SK-N-SH (cell line): ENCODE measurements around the gene CAPSL. TPM values are rescaled to one million over a fixed set of nuclear protein-coding genes. Genes with fewer than 3 reads are reported as not detected.

Experiments used
- CHD2 ChIP-seq: fragments of 150-350 bp; IDR thresholded peaks from 2 replicates; pipeline ENCODE4 v1.6.1; 2018; ENCODE audit warnings: low read length; ENCODE audit not compliant: partially characterized antibody
- FOXJ3 ChIP-seq: sonication (generic); formaldehyde crosslinking; IDR thresholded peaks from 2 replicates; pipeline ENCODE4 v1.5.1; 2020; ENCODE audit warnings: mild to moderate bottlenecking, missing genetic modification reagents
- IRF3 ChIP-seq: fragments of 150-350 bp; IDR thresholded peaks from 2 replicates; pipeline ENCODE4 v1.6.1; 2016; ENCODE audit warnings: mild to moderate bottlenecking, low read depth, low read length
- JUND ChIP-seq: IDR thresholded peaks from 2 replicates; pipeline ENCODE4 v1.4.0; 2012
- POLR2AphosphoS5 ChIP-seq: IDR thresholded peaks from 2 replicates; pipeline ENCODE4 v1.6.1; 2012; ENCODE audit warnings: low read depth, low read length
- REST ChIP-seq: IDR thresholded peaks from 2 replicates; pipeline ENCODE4 v1.6.1; 2012; ENCODE audit warnings: mild to moderate bottlenecking, low read depth, low read length, moderate library complexity
- RFX5 ChIP-seq: IDR thresholded peaks from 2 replicates; pipeline ENCODE4 v1.6.1; 2012; ENCODE audit warnings: mild to moderate bottlenecking, improper control_type of control experiment, low read length
- SMC3 ChIP-seq: IDR thresholded peaks from 2 replicates; pipeline ENCODE4 v1.6.1; 2012; ENCODE audit warnings: low read depth, low read length, improper control_type of control experiment
- TCF12 ChIP-seq: IDR thresholded peaks from 2 replicates; pipeline ENCODE4 v1.4.0; 2012
- USF1 ChIP-seq: IDR thresholded peaks from 2 replicates; pipeline ENCODE4 v1.4.0; 2012; ENCODE audit warnings: low read depth, borderline replicate concordance
- USF2 ChIP-seq: fragments of 150-350 bp; IDR thresholded peaks from 2 replicates; pipeline ENCODE4 v1.6.1; 2017; ENCODE audit warnings: antibody characterized with exemption, low read length, low read depth, borderline replicate concordance
- YY1 ChIP-seq: IDR thresholded peaks from 2 replicates; pipeline ENCODE4 v1.4.0; 2012; ENCODE audit warnings: low read depth, mild to moderate bottlenecking
- ZBTB33 ChIP-seq: IDR thresholded peaks from 2 replicates; pipeline ENCODE4 v1.4.0; 2012; ENCODE audit warnings: low read depth, borderline replicate concordance
- polyA plus RNA-seq, 3 experiments: library from polyadenylated mRNA; depleted of rRNA; stranded (reverse); fragments of >200 nt; gene quantifications; 2 replicates each; pipeline ENCODE4 v1.2.3, GENCODE V29; 2012
- TF ChIP-seq, protein P1 (sequence below): IDR thresholded peaks from 2 replicates; pipeline ENCODE4; 2012

CAPSL gene
- polyA plus RNA-seq, 1 of the 3 experiments (the other 2 are of a cell fraction), result 0.23 TPM

DNA sequence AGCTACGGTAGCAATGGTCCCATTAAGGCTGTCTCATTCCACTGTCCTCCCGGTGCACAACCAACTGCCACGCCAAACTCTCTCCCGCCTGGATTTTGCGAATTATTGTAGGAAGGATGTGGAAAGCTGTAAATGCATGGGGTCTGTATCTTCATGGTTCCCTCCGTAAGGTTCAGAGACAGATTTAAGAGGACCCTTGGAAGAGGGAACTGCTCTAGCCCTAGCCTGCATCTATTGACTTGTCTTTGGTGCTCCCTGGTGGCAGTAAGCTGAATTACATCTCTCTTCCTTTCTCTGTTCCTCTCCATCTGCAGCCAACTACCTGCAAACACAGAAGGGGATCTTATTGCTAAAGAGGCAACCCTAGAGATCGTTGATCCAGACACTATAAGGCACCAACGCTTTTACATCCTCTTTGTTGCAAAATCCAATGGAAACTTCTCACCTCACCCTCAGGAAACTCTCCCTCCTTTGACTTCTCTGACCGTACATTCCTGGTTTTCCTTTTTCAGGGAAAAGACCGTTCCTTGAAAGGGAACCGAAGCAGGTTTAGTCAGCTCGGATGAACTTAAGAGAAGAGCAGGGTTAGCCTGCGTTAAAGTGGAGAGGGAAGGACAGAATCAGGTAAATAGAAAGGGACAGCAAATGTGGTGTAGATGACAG lies 11.9 kb downstream of the CAPSL start (continued):
- TF ChIP-seq USF2 (no peak), USF1 (no peak), CHD2 (peak; percentile 16), IRF3 (no peak), ZBTB33 (no peak), TCF12 (no peak), SMC3 (peak; percentile 80), REST (no peak), RFX5 (no peak), JUND (no peak), POLR2AphosphoS5 (no peak), FOXJ3 (CRISPR knock-in tag) (no peak), YY1 (no peak)
- TF ChIP-seq, protein P1, sequence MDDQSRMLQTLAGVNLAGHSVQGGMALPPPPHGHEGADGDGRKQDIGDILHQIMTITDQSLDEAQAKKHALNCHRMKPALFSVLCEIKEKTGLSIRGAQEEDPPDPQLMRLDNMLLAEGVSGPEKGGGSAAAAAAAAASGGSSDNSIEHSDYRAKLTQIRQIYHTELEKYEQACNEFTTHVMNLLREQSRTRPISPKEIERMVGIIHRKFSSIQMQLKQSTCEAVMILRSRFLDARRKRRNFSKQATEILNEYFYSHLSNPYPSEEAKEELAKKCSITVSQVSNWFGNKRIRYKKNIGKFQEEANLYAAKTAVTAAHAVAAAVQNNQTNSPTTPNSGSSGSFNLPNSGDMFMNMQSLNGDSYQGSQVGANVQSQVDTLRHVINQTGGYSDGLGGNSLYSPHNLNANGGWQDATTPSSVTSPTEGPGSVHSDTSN, result no peak
